Muscle of back (tissue), 13 donors: ENCODE results near the gene LUZP4. TPM values are rescaled to one million over a fixed set of nuclear protein-coding genes. Genes with fewer than 3 reads are reported as not detected.
"Not testable (repeated sequence)": the region's sequence is repeated elsewhere in the genome, so short reads cannot be mapped to it uniquely, and the experiment has no call there.

Source experiments
- DNase-seq, 3 donors: peaks; one replicate each; pipeline versions ENCODE4 v3.0.0 to v3.0.0-alpha.2; 2013
- long read RNA-seq, 9 donors: transcript quantifications; one replicate each; lab custom pipeline, GENCODE V29; 2026
- polyA plus RNA-seq, 10 donors: library from polyadenylated mRNA; unstranded; fragments of 120-200 nt; gene quantifications; one replicate each; pipeline ENCODE4 v1.2.1, GENCODE V29; 2013; ENCODE audit not compliant: insufficient read length in 10 of 10

Gene LUZP4
- under 1 TPM in 2 of 10 donors, not detected in 8; 0.15 to 0.39 TPM for polyA plus RNA-seq
- long read RNA-seq, donor 1, result 0 reads
- long read RNA-seq, donor 2, result 0 reads
- long read RNA-seq, donor 3, result 0 reads
- long read RNA-seq, donor 4, result 0 reads
- long read RNA-seq, donor 5, result 0 reads
- long read RNA-seq, donor 6, result 0 reads
- long read RNA-seq, donor 7, result 0 reads
- long read RNA-seq, donor 8, result 0 reads
- long read RNA-seq, donor 9, result 0 reads

- no peak for DNase-seq
Observed at GRCh38 chrX:115289465-115289864, at the start of gene LUZP4. TSS of gene LUZP4 (plus strand) at chrX:115289715. CDS start at chrX:115289760, 45 bp downstream.

- no peak for DNase-seq
Observed at GRCh38 chrX:115251458-115252233, 37.9 kb upstream of the LUZP4 start.

- DNase-seq, result no peak
Observed at GRCh38 chrX:115255003-115255402, 34.5 kb upstream of the LUZP4 start.

GRCh38 chrX:115257711-115258110, 31.8 kb upstream of the LUZP4 start:
- no peak for DNase-seq

GRCh38 chrX:115259238-115259875, 30.2 kb upstream of the LUZP4 start:
- peak in 1 of 3 donors; percentile 29 for DNase-seq

GRCh38 chrX:115260330-115260729, 29.2 kb upstream of the LUZP4 start:
- DNase-seq, result no peak

GRCh38 chrX:115261148-115261547, 28.4 kb upstream of the LUZP4 start:
- no peak for DNase-seq

- DNase-seq, result no peak
Observed at GRCh38 chrX:115264009-115264408, 25.5 kb upstream of the LUZP4 start.

GRCh38 chrX:115266300-115266699, 23.2 kb upstream of the LUZP4 start:
- DNase-seq, result no peak

- no peak for DNase-seq
Observed at GRCh38 chrX:115268421-115268820, 21.1 kb upstream of the LUZP4 start.

GRCh38 chrX:115269051-115269683, 20.3 kb upstream of the LUZP4 start:
- no peak for DNase-seq

GRCh38 chrX:115284877-115285276, 4.6 kb upstream of the LUZP4 start:
- peak in 2 of 3 donors; percentile 0 to 11 for DNase-seq

GRCh38 chrX:115297189-115297588, 7.7 kb downstream of the LUZP4 start:
- DNase-seq, result no peak

GRCh38 chrX:115311139-115311538, 21.6 kb downstream of the LUZP4 start:
- no peak for DNase-seq

- DNase-seq, result peak in 1 of 3 donors; percentile 5
Observed at GRCh38 chrX:115311601-115312001, 22.1 kb downstream of the LUZP4 start.

- no peak for DNase-seq
Observed at GRCh38 chrX:115318139-115318538, 28.6 kb downstream of the LUZP4 start.

- DNase-seq, result no peak
Observed at GRCh38 chrX:115322375-115322774, 32.9 kb downstream of the LUZP4 start.

- DNase-seq, result peak in 2 of 3 donors; percentile 34 to 54
Observed at GRCh38 chrX:115324194-115324593, 34.7 kb downstream of the LUZP4 start.

- DNase-seq, result not testable (repeated sequence)
Observed at GRCh38 chrX:115329282-115329681, 39.8 kb downstream of the LUZP4 start.

GRCh38 chrX:115330498-115331168, 41.1 kb downstream of the LUZP4 start:
- peak in 2 of 3 donors; percentile 78 to 81 for DNase-seq

GRCh38 chrX:115332832-115333231, 43.3 kb downstream of the LUZP4 start:
- DNase-seq, result no peak

GRCh38 chrX:115333446-115333845, 43.9 kb downstream of the LUZP4 start:
- no peak for DNase-seq
